T-helper 2 cell treated with Interferon-gamma antibody and Interleukin-4, amounts not matched to agents 100 ng/mL and 5 ng/mL, for 36 hours (primary cell): Measurements from ENCODE around the gene PDE1C. TPM values are rescaled to one million over a fixed set of nuclear protein-coding genes. Genes with fewer than 3 reads are reported as not detected.

ENCODE experiments used
- intact Hi-C: fragments of 100-400 bp; cut with micrococcal nuclease; formaldehyde crosslinking; loops from one replicate; pipeline ENCODE4 v1.15.1; 2023
- total RNA-seq: library from RNA; stranded (reverse); gene quantifications from 2 replicates; pipeline ENCODE4 v1.2.3, GENCODE V29; 2022

Gene PDE1C
- total RNA-seq, 1 donor from 2014 or later: not detected

- intact Hi-C loops: no loop called here
These were observed 72.8 kb downstream of the PDE1C start for GRCh38 chr7:31997423-31997822.

- intact Hi-C loops: no loop called here
These were observed 75.1 kb downstream of the PDE1C start for GRCh38 chr7:31995134-31995533.

DNA sequence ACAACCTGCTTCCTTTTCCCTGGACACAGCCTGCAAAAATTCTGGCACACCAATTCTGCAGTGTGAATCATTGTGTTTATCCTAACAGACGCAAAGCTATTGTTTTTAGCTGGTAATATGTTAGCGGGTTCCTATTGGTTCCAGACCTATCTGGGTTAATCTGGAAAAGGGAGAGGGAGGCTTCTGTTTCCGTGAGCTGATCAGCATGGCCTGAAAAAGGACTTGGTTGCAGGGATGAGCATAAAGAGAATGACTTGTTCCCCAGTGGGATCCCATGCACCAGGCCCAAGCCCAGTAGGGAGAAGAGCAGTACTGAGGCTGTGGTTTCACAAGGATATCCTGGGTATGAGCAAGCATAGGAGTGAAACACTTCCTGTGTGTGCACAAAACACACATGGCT is 78.4 kb downstream of the PDE1C start:
- intact Hi-C loops: no loop called here

GRCh38 chr7:31991406-31991805 is 78.8 kb downstream of the PDE1C start:
- intact Hi-C loops: no loop called here

DNA sequence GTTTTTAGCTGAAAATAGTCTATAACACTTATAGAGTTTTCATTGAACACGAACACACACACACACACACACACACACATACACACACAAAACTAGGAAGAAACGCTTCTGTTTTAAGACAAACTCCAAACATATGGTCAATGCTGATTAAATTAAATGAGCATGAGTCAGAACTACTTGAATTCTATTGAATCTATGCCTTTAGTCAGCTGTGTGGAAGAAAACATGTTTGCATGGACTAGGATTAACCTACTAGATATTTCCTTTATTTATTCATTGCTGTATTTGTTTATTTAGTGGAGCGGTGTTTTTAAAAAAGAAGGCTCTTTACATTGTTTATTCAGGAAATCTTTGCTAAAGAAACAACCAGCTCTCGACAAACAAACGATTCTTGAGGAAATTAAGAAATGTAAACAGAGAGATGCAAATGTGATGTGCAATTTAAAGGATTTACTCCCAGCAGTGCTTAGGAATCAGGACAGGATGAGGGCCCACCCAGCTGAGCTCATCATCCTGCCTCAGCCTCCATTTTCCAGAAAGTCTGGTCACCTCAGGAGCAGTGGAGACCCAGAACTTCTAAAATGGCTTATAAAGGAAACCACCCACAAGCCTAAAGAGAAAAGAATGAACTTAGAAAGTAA is 83.2 kb downstream of the PDE1C start:
- intact Hi-C loops: no loop called here

GRCh38 chr7:31982962-31983361 is 87.2 kb downstream of the PDE1C start:
- intact Hi-C loops: no loop called here

DNA sequence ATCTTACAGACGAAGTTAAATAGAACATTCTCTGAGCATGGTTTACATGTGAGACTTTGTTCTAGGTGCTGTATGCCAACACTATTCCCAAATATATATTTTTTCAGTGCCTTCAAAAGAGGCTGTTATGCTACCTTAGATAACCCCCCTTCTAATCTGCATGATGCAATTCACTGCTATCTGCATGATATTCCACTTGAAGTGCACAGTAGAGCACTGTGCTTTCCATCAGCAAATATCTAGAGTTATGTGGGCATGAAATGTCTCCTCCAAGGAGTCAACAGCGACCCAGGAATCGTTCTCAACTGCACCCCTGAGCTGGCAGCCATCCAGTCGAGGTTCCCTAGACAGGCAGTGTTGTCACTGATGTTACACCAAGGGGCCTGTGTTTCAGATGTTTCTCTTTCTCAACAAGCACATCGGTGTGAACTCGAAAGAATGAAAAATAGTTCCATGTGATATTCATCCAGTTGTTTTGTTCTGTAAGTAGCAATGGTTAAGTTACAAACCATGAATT is 88.3 kb downstream of the PDE1C start:
- intact Hi-C loops: no loop called here

GRCh38 chr7:31979690-31980330 is 90.4 kb downstream of the PDE1C start:
- intact Hi-C loops: no loop called here

GRCh38 chr7:31975546-31975945 is 94.7 kb downstream of the PDE1C start:
- intact Hi-C loops: no loop called here

- intact Hi-C loops: no loop called here
These were observed 95.9 kb downstream of the PDE1C start for GRCh38 chr7:31974351-31974750.

GRCh38 chr7:31971049-31971667 is 99.0 kb downstream of the PDE1C start:
- intact Hi-C loops: no loop called here

- intact Hi-C loops: no loop called here
These were observed 99.7 kb downstream of the PDE1C start for GRCh38 chr7:31970501-31970900.

DNA sequence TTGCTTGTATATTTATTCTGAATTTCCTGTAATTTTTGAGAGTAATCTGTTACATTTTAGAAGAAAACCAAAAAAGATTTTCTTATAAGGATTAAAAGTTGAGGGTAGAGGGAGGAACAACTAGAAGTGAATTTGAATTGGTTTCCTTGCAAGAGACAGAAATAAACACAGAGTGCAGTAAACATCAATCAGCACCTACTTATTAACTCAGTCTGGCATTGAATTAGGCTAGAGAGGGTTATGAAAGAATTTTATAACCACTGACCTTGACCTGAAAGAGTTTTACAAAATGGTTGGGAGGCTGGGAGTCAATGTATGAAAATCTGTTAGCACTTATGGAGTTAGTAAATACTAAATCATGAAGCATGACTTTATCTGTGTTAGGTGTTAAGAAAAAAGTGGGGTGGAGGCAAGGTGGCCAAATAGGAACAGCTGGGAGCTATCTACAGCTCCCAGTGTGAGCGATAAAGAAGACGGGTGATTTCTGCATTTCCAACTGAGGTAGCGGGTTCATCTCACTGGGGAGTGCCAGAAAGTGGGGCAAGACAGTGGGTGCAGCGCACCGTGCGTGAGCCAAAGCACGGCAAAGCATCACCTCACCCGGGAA is 106.5 kb downstream of the PDE1C start:
- intact Hi-C loops: no loop called here

DNA sequence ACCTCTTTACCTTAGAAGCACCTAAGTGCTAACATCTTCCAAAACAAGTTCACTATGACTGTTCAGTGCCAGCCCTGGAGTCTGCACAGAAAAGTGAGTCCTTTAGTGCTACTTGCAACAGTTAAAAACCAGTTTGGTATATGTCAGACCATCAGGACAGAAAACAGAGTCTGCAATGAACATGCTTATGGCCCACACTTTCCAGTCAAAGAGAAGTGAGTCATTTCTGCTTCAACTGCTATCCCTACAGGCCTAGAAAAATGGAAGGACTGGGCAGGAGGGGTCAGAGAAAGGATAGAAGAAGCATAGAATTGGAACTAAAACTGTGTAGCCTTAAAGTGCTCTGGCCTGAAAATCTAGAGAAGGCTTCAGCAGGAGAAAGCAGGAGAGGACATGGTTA is 108.0 kb downstream of the PDE1C start:
- intact Hi-C loops: no loop called here

GRCh38 chr7:31958226-31958625 is 112.0 kb downstream of the PDE1C start:
- intact Hi-C loops: no loop called here

DNA sequence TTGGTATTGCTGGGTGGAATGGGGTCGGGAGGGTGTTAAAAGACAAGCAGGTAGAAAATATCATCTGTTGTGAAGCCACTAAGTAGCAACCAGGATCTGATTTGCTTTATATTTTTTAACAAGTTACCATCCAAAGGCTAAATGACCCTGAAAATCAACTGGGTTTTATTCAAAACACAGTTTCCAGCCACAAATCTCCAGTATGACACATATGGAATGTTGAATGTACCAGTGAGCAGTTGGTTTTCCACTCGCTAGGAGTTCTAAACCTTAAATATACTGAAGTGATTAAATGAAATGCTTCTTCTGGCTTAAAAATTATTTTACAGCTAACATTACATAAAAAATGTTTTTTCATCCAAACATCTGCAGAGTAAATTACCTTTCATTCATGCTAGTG is 112.5 kb downstream of the PDE1C start:
- intact Hi-C loops: no loop called here

DNA sequence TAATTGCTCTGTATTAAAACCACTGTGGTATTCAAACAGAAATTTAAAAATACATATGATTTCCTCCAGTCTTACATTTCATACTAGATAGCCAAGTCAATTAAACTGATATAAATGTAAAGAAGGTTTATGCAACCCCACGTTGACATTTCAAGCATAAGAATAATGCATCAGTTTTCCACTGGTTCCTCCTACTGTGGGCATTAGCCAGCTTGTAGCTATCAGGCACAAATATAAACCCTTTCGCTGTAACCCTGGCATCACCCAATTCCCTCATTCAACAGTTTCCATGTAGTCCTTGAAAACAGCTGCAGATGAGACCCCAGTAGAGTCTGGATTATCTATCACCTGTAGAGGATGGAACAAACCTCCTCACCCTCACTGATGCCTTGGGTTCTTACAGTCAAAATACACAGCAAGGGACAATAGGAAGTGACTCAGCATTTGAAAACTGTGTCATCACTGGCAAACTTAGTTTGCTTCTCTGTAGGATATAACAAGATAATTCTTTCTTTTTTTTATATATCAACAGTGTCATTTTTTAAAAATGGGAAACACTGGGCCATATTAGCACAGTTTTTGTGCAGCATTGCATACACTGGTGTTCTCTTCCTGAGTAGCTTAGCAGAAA is 113.0 kb downstream of the PDE1C start:
- intact Hi-C loops: no loop called here

- intact Hi-C loops: no loop called here
These were observed 114.6 kb downstream of the PDE1C start for GRCh38 chr7:31955641-31956040.

- intact Hi-C loops: no loop called here
These were observed 115.2 kb downstream of the PDE1C start for GRCh38 chr7:31955021-31955420.

GRCh38 chr7:31954500-31954899 is 115.7 kb downstream of the PDE1C start:
- intact Hi-C loops: no loop called here

DNA sequence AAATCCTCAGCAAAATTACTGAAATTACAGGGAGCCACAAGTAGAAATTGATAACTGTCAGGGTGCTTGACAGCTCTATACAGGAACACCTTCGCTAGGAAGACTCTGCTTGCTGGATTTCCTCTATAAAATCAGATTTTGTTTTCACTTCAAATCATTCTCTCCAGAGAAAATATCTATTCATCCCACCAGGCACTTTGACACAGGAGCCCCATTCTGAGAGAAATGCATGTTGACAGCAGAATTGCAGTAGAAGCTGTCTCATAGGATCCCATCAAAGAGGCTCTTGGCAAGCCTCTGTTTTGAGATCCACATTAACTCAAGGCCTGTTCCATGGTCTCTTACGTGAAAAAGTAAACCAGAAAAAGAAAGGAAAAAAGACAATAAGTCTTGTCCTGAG is 116.8 kb downstream of the PDE1C start:
- intact Hi-C loops: no loop called here
